Measurements from ENCODE around the gene ADGRL3. TPM values are rescaled to one million over a fixed set of nuclear protein-coding genes. Genes with fewer than 3 reads are reported as not detected.

ADGRL3 gene
- total RNA-seq, 4 donors from 2014 or later, result 4.6 to 7.1 (median 6.3) TPM

DNA sequence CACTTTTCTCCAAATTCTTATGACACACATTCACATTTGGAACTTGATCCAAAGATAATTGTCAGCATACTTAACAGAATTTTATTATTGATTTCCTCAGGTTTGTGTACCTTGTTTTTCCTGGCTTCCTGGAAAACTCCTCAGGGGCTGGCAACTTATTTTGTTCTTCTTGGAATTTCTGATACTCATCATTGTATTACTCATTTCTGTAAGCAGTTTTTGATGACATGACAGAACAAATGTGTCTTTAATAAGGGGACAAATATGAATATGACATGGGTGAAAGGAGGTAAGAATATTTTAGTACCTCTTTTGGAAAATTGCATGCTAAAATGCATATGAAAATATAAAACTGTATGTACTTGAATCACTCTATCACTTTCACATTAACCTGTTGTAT lies 237.8 kb downstream of the ADGRL3 start:
- Histone ChIP-seq H3K36me3 (no peaks in the 10 kb centered on the region), H3K4me3 (no peak overlapping the region), H3K4me1 (no peaks in the 10 kb centered on the region), H3K9me3 (no peaks in the 10 kb centered on the region), H3K27me3 (no peaks in the 10 kb centered on the region), H3K27ac (replicated peaks in 1 of 4) (no peak overlapping the region)
- intact Hi-C loops (cut with DNase I), result no loop called here
- DNase-seq (ENCODE audit: extremely low spot score), result no peak
- TF ChIP-seq POLR2A (IDR thresholded peaks at IDR 0.05; ENCODE audit: low read depth), result no peak
- TF ChIP-seq, protein P1, sequence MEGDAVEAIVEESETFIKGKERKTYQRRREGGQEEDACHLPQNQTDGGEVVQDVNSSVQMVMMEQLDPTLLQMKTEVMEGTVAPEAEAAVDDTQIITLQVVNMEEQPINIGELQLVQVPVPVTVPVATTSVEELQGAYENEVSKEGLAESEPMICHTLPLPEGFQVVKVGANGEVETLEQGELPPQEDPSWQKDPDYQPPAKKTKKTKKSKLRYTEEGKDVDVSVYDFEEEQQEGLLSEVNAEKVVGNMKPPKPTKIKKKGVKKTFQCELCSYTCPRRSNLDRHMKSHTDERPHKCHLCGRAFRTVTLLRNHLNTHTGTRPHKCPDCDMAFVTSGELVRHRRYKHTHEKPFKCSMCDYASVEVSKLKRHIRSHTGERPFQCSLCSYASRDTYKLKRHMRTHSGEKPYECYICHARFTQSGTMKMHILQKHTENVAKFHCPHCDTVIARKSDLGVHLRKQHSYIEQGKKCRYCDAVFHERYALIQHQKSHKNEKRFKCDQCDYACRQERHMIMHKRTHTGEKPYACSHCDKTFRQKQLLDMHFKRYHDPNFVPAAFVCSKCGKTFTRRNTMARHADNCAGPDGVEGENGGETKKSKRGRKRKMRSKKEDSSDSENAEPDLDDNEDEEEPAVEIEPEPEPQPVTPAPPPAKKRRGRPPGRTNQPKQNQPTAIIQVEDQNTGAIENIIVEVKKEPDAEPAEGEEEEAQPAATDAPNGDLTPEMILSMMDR (IDR thresholded peaks at IDR 0.05), result no peak
- TF ChIP-seq EP300 (IDR thresholded peaks at IDR 0.05), result no peak
- no peak for TF ChIP-seq POLR2AphosphoS5 (IDR thresholded peaks at IDR 0.05)

DNA sequence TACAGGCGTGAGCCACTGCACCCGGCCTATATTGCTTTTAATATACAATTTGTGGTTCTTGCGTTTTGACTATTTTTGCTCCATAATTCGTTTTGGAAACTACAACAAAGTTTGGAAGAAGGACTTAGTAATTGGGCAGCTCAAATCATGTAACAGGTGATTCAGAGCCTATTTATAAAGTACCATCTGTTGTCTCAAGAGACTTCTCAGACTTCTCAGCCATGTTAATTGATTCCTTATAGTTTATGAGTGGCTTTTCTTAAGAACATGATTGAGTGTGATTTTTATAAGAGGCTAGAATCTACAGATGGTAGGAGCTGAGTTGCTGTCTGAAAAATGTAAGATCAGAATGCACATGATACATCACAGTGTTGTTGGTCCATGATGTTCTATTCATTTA lies 240.2 kb downstream of the ADGRL3 start:
- no peaks in the 10 kb centered on the region for H3K4me1 ChIP-seq
- intact Hi-C loops (cut with DNase I), result no loop called here
- H3K27ac ChIP-seq (replicated peaks in 1 of 4), result no peak overlapping the region
- TF ChIP-seq POLR2AphosphoS5 (IDR thresholded peaks at IDR 0.05), result no peak
- TF ChIP-seq POLR2A (IDR thresholded peaks at IDR 0.05; ENCODE audit: low read depth), result no peak
- TF ChIP-seq, protein P1 (IDR thresholded peaks at IDR 0.05), result no peak
- no peak for TF ChIP-seq EP300 (IDR thresholded peaks at IDR 0.05)
- DNase-seq (ENCODE audit: extremely low spot score), result no peak
- H3K27me3 ChIP-seq, result no peaks in the 10 kb centered on the region
- H3K36me3 ChIP-seq, result no peaks in the 10 kb centered on the region
- WGBS, result 79% methylated on average over 4 of the region's 4 CpGs
- no peak overlapping the region for H3K4me3 ChIP-seq
- H3K9me3 ChIP-seq, result no peaks in the 10 kb centered on the region

DNA sequence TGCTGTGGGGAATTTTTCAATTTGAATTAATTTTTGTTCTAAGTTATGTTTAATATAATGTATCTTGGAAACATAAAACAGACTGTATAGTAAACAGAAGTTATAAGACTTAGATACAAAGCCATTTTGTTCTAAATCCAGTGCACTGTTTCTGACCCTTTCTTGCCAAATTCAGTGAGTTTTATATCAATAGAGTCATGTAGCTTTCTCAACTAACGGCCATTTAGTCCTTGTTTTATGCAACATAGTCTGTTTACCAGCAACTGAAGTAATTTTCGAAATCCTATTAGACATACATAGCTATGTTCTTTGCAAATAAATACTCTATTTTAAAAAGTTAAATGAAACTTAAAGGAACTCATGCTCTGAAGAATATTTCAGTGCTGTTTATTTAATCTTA lies 242.8 kb downstream of the ADGRL3 start:
- Histone ChIP-seq H3K4me1 (no peaks in the 10 kb centered on the region), H3K36me3 (no peaks in the 10 kb centered on the region), H3K27me3 (no peaks in the 10 kb centered on the region), H3K9me3 (no peaks in the 10 kb centered on the region), H3K4me3 (no peak overlapping the region), H3K27ac (replicated peaks in 1 of 4) (peak overlapping the region in 1 of 4 donors; percentile 15)
- TF ChIP-seq POLR2A (IDR thresholded peaks at IDR 0.05; ENCODE audit: low read depth), result no peak
- no peak for TF ChIP-seq EP300 (IDR thresholded peaks at IDR 0.05)
- TF ChIP-seq, protein P1 (IDR thresholded peaks at IDR 0.05), result no peak
- TF ChIP-seq POLR2AphosphoS5 (IDR thresholded peaks at IDR 0.05), result no peak
- WGBS, result 70% methylated on average over 2 of the region's 2 CpGs
- intact Hi-C loops (cut with DNase I), result no loop called here
- DNase-seq (ENCODE audit: extremely low spot score), result no peak

DNA sequence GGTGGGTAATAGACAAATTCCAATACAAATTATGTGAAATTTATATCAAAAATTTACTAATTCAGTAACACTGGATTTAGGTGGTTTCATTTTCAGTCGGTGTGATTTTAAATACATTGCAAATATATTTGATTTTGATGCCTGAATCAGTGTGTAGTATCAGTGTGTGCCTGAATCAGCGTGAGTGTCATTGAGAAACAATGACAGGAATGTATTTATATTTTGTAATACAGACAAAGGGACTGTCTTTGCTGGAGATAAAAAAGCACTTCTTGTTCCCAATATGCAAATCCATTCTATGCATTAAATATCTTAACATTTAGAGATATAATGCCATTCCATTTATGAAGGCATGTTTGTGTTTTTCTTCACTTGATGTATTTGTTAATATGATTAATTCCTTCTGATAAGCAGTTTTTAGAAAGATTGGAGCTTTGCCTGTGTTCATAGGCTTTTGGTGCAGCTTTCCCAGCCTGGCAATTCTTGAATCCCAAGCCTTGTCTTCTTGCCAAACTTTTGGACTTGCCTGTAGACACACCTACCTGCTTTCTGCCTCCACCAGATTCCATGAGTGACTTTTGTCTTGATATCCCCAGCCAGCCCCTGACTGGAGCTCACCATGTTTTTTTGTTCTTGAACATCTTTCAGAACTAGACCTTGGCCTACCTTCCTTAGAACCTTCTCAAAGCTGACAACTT lies 243.8 kb downstream of the ADGRL3 start:
- H3K27me3 ChIP-seq, result no peaks in the 10 kb centered on the region
- no peaks in the 10 kb centered on the region for H3K4me1 ChIP-seq
- intact Hi-C loops (cut with DNase I), result no loop called here
- DNase-seq (ENCODE audit: extremely low spot score), result no peak
- H3K27ac ChIP-seq (replicated peaks in 1 of 4), result peak overlapping the region in 2 of 4 donors; percentile 15 to 37
- H3K9me3 ChIP-seq, result no peaks in the 10 kb centered on the region
- no peak overlapping the region for H3K4me3 ChIP-seq
- WGBS, result 73% methylated on average over 2 of the region's 2 CpGs
- no peaks in the 10 kb centered on the region for H3K36me3 ChIP-seq
- TF ChIP-seq EP300 (IDR thresholded peaks at IDR 0.05) (no peak), POLR2AphosphoS5 (IDR thresholded peaks at IDR 0.05) (no peak), POLR2A (IDR thresholded peaks at IDR 0.05; ENCODE audit: low read depth) (no peak)

DNA sequence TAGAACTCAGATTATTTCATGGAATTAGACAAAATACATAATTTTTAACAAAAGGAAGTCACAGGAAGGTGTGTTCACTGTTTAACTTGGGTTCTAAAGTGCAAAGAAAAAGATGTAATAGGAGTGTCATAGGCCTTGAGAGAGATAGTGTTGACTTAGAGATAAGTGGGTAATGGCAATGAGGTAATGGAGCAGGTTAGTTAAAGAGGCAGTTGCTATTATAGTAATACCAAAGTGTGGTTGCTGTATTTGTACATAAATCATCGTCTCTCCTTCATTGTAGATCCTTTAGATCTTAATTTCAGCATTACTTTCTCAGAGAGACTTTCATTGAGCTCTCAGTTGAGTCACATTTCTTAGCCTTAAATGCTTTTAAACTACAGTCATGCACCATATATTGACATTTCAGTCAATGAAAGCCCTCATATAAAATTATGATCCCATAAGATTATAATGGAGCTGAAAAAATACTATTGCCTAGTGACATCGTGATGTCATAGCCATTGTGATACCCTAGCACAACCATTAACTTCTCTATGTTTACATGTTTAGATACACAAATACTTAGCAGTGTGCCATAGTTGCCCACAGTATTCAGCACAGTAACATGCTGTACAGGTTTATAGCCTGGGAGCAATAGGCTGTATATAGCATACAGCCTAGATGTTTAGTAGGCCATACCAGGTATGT lies 245.4 kb downstream of the ADGRL3 start:
- DNase-seq (ENCODE audit: extremely low spot score), result no peak
- intact Hi-C loops (cut with DNase I), result no loop called here
- Histone ChIP-seq H3K36me3 (no peaks in the 10 kb centered on the region), H3K4me3 (no peak overlapping the region), H3K4me1 (no peaks in the 10 kb centered on the region), H3K9me3 (no peaks in the 10 kb centered on the region), H3K27me3 (no peaks in the 10 kb centered on the region), H3K27ac (replicated peaks in 1 of 4) (no peak overlapping the region)
- TF ChIP-seq POLR2A (IDR thresholded peaks at IDR 0.05; ENCODE audit: low read depth), result no peak
- TF ChIP-seq, protein P1 (IDR thresholded peaks at IDR 0.05), result no peak
- no peak for TF ChIP-seq POLR2AphosphoS5 (IDR thresholded peaks at IDR 0.05)
- TF ChIP-seq EP300 (IDR thresholded peaks at IDR 0.05), result no peak
- 85% methylated on average over 2 of the region's 2 CpGs for WGBS

All from esophagus muscularis mucosa (tissue), 4 donors.